Testis (tissue), 3 donors: Measurements from ENCODE around the gene SRGAP1. TPM values are rescaled to one million over a fixed set of nuclear protein-coding genes. Genes with fewer than 3 reads are reported as not detected.

Experiments
- DNase-seq: peaks from one replicate; pipeline ENCODE4 v3.0.0-alpha.2; 2019
- H3K27ac ChIP-seq, 2 donors: fragments of 200-600 bp; sonication (generic); one replicate each; pipeline ENCODE4 v1.5.1; 2019
- H3K27me3 ChIP-seq: fragments of 200-600 bp; sonication (generic); one replicate; pipeline ENCODE4 v1.5.1; 2019
- H3K36me3 ChIP-seq: fragments of 200-600 bp; sonication (generic); one replicate; pipeline ENCODE4 v1.5.1; 2017; ENCODE audit warnings: low read depth; ENCODE audit errors: missing control alignments
- H3K4me1 ChIP-seq: fragments of 200-600 bp; sonication (generic); one replicate; pipeline ENCODE4 v1.5.1; 2019
- H3K4me3 ChIP-seq, 2 donors: fragments of 200-600 bp; sonication (generic); one replicate each; pipeline ENCODE4 v1.5.1; 2017 to 2019
- H3K9me3 ChIP-seq: fragments of 200-600 bp; sonication (generic); one replicate; pipeline ENCODE4 v1.5.1; 2017
- POLR2A ChIP-seq: fragments of 450-650 bp; IDR thresholded peaks from one replicate; pipeline ENCODE4 v1.6.1; 2017; ENCODE audit warnings: antibody characterized with exemption, mild to moderate bottlenecking, moderate library complexity
- WGBS, 2 donors: methylation state at CpG; one replicate each; pipeline ENCODE4 v1.1.5; 2018; 5-methylcytosine and 5-hydroxymethylcytosine counted together
- intact Hi-C: fragments of 100-400 bp; cut with DNase I; formaldehyde crosslinking; loops from one replicate; pipeline ENCODE4 v1.15.1; 2023; ENCODE audit warnings: low total_unique reads
- polyA plus RNA-seq: library from polyadenylated mRNA; stranded (reverse); fragments of 350-450 nt; fragmentation: Illumina TruSeq; extraction: RNeasy Lipid Tissue Mini Kit (QIAGEN cat#74804); gene quantifications from one replicate; pipeline ENCODE4 v1.2.3, GENCODE V29; 2014; ENCODE audit warnings: low read depth, low replicate concordance; ENCODE audit not compliant: insufficient read depth
- total RNA-seq, 2 donors: library from RNA; depleted of rRNA; stranded (reverse); fragments of >200 nt; gene quantifications; one replicate each; pipeline ENCODE4 v1.2.3, GENCODE V29; 2016
- TF ChIP-seq, protein P1 (sequence below), 3 experiments: fragments of 450-650 bp in 2 of 3; fragments of 200-600 bp in 1 of 3; sonication (generic) in 1 of 3; IDR thresholded peaks; one replicate each; pipeline ENCODE4 v1.5.1; 2016 to 2019; ENCODE audit warnings: antibody characterized with exemption in 3 of 3, mild to moderate bottlenecking in 2 of 3, moderate library complexity in 1 of 3

SRGAP1 gene
- total and polyA plus RNA-seq, 3 donors from 2014 or later: 9.4 to 47.2 (median 26.9) TPM

DNA sequence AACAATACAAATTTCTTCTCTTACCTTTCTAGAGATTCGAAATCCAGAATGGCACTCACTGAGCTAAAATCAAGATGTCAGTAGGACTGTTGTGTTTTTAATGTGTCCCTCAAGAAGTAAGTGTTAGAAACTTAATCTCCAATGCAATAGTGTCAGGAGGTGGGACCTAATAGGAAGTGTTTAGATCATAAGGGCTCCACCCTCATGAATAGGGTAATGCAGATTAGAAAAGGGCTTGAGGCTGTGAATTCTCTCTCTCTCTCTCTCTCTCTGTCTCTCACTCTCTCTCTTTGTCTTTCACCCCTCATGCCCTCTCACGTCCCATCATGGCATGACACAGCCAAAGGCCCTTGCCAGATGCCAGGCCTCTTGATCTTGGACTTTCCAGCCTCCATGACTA is 15.6 kb upstream of the SRGAP1 start:
- intact Hi-C loops: no loop called here
- no peak for TF ChIP-seq POLR2A
- no peak overlapping the region for H3K4me3 ChIP-seq
- H3K36me3 ChIP-seq: no peaks in the 10 kb centered on the region
- H3K4me1 ChIP-seq: no peaks in the 10 kb centered on the region
- no peak overlapping the region for H3K27ac ChIP-seq
- DNase-seq: no peak
- 85 to 91% methylated on average over 2 of the region's 2 CpGs for WGBS, 2 donors
- no peaks in the 10 kb centered on the region for H3K27me3 ChIP-seq
- H3K9me3 ChIP-seq: no peaks in the 10 kb centered on the region

DNA sequence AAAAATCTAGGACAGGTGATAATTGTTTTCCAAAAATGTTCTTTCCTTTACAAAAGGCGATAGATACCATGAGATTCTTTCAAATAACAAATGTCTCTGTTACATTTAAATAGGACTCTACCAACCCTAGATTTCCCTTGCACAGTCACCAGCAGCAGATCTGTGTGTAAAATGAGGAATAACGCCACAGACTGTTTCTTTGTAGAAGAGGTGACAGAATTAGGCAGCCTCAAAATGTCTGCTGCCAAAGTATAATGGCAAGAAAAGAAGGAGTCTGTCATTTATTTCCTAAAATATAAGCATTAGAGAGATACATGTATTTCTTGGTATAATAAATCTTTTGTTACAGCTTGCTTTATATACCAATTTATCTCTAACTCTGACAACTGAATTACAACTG is 8.5 kb upstream of the SRGAP1 start:
- no peaks in the 10 kb centered on the region for H3K4me1 ChIP-seq
- TF ChIP-seq, protein P1, sequence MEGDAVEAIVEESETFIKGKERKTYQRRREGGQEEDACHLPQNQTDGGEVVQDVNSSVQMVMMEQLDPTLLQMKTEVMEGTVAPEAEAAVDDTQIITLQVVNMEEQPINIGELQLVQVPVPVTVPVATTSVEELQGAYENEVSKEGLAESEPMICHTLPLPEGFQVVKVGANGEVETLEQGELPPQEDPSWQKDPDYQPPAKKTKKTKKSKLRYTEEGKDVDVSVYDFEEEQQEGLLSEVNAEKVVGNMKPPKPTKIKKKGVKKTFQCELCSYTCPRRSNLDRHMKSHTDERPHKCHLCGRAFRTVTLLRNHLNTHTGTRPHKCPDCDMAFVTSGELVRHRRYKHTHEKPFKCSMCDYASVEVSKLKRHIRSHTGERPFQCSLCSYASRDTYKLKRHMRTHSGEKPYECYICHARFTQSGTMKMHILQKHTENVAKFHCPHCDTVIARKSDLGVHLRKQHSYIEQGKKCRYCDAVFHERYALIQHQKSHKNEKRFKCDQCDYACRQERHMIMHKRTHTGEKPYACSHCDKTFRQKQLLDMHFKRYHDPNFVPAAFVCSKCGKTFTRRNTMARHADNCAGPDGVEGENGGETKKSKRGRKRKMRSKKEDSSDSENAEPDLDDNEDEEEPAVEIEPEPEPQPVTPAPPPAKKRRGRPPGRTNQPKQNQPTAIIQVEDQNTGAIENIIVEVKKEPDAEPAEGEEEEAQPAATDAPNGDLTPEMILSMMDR (IDR thresholded peaks at IDR 0.05): no peak
- no peak for TF ChIP-seq POLR2A
- no peak overlapping the region for H3K4me3 ChIP-seq
- 71 to 73% methylated on average over 2 of the region's 2 CpGs for WGBS, 2 donors
- no peaks in the 10 kb centered on the region for H3K36me3 ChIP-seq
- no peak for DNase-seq
- no peak overlapping the region for H3K27ac ChIP-seq
- no peaks in the 10 kb centered on the region for H3K27me3 ChIP-seq
- no peaks in the 10 kb centered on the region for H3K9me3 ChIP-seq
- intact Hi-C loops: loop anchor here (10.0 kb wide), 1 partner anchor 419 kb away; no protein-coding TSS in a partner anchor

DNA sequence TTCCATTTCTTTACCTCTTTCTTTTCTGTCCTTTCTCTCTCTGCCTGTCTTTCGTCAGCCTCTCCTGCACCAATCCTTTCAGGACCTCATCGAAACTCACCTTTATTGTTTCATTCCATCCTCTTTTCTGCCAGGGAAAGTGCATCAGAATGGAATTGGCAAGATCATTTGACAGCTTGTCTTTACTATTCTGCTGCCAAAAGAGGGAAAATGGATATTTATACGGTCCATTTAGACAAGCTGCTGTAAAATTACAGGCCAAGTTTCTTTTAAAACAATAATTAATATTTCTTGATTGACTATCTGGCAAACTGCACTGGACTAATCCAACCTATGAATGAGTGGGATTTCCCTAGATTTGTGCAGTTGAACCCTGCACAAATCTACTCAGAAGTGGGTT is 7.6 kb upstream of the SRGAP1 start:
- Histone ChIP-seq H3K9me3 (no peaks in the 10 kb centered on the region), H3K4me3 (no peak overlapping the region), H3K27ac (no peak overlapping the region), H3K27me3 (no peaks in the 10 kb centered on the region), H3K4me1 (no peaks in the 10 kb centered on the region), H3K36me3 (no peaks in the 10 kb centered on the region)
- 92 to 95% methylated on average over 3 of the region's 3 CpGs for WGBS, 2 donors
- DNase-seq: no peak
- intact Hi-C loops: loop anchor here (10.0 kb wide), 1 partner anchor 418 kb away; no protein-coding TSS in a partner anchor
- TF ChIP-seq, protein P1 (IDR thresholded peaks at IDR 0.05): no peak
- no peak for TF ChIP-seq POLR2A

- Histone ChIP-seq H3K4me3 (no peak overlapping the region), H3K27me3 (no peaks in the 10 kb centered on the region), H3K36me3 (no peaks in the 10 kb centered on the region), H3K4me1 (no peaks in the 10 kb centered on the region), H3K9me3 (no peaks in the 10 kb centered on the region), H3K27ac (no peak overlapping the region)
- intact Hi-C loops: loop anchor here (10.0 kb wide), 1 partner anchor 416 kb away; no protein-coding TSS in a partner anchor
- WGBS, 2 donors: 86 to 96% methylated on average over 9 of the region's 9 CpGs
- no peak for DNase-seq
- TF ChIP-seq, protein P1 (IDR thresholded peaks at IDR 0.05): no peak
- TF ChIP-seq POLR2A: no peak
These were observed 6.1 kb upstream of the SRGAP1 start for GRCh38 chr12:63838411-63838810.

- no peaks in the 10 kb centered on the region for H3K9me3 ChIP-seq
- 48 to 62% methylated on average over 3 of the region's 3 CpGs for WGBS, 2 donors
- TF ChIP-seq, protein P1 (IDR thresholded peaks at IDR 0.05): no peak
- TF ChIP-seq POLR2A: no peak
- intact Hi-C loops: loop anchor here (10.0 kb wide), 1 partner anchor 344 kb away; no protein-coding TSS in a partner anchor
- H3K27ac ChIP-seq: no peak overlapping the region
- no peak overlapping the region for H3K4me3 ChIP-seq
- H3K4me1 ChIP-seq: no peaks in the 10 kb centered on the region
- DNase-seq: no peak
- no peaks in the 10 kb centered on the region for H3K27me3 ChIP-seq
- no peaks in the 10 kb centered on the region for H3K36me3 ChIP-seq
These were observed 3.5 kb upstream of the SRGAP1 start for GRCh38 chr12:63841011-63841410.
